HG02870 (cell line): ENCODE measurements around the gene ZFP92.

Experiments used
- ATAC-seq: cut with Tn5 transposase; IDR thresholded peaks from one replicate; pipeline ENCODE4 v1.9.1; 2021; ENCODE audit warnings: mild to moderate bottlenecking, moderate library complexity; ENCODE audit not compliant: unreplicated experiment

Gene ZFP92

GRCh38 chrX:153433781-153434285, 22.6 kb downstream of the ZFP92 start:
- ATAC-seq: no peak

GRCh38 chrX:153434801-153435200, 23.5 kb downstream of the ZFP92 start:
- no peak for ATAC-seq

- no peak for ATAC-seq
Observed at GRCh38 chrX:153435845-153436244, 24.6 kb downstream of the ZFP92 start.

GRCh38 chrX:153438532-153438931, 27.3 kb downstream of the ZFP92 start:
- ATAC-seq: no peak

- no peak for ATAC-seq
Observed at GRCh38 chrX:153439977-153440376, 28.7 kb downstream of the ZFP92 start.

- no peak for ATAC-seq
Observed at GRCh38 chrX:153440556-153441135, 29.4 kb downstream of the ZFP92 start.

- ATAC-seq: no peak
Observed at GRCh38 chrX:153441296-153441695, 30.0 kb downstream of the ZFP92 start.

- ATAC-seq: no peak
Observed at GRCh38 chrX:153441981-153442380, 30.7 kb downstream of the ZFP92 start.

- ATAC-seq: no peak
Observed at GRCh38 chrX:153442463-153442862, 31.2 kb downstream of the ZFP92 start.

GRCh38 chrX:153443476-153444332, 32.4 kb downstream of the ZFP92 start:
- no peak for ATAC-seq

GRCh38 chrX:153444333-153445011, 33.2 kb downstream of the ZFP92 start:
- no peak for ATAC-seq

- no peak for ATAC-seq
Observed at GRCh38 chrX:153445106-153445855, 34.0 kb downstream of the ZFP92 start.

- ATAC-seq: no peak
Observed at GRCh38 chrX:153445856-153446635, 34.8 kb downstream of the ZFP92 start, which contains the start of gene TREX2. Gene TREX2 (minus strand): TSS chrX:153446056. CDS start chrX:153445430, 626 bp downstream.

- ATAC-seq: no peak
Observed at GRCh38 chrX:153446636-153446936, 35.3 kb downstream of the ZFP92 start.

- ATAC-seq: no peak
Observed at GRCh38 chrX:153446950-153447580, 35.8 kb downstream of the ZFP92 start.

GRCh38 chrX:153447581-153447960, 36.3 kb downstream of the ZFP92 start:
- no peak for ATAC-seq

- no peak for ATAC-seq
Observed at GRCh38 chrX:153448556-153449367, 37.5 kb downstream of the ZFP92 start.

- ATAC-seq: no peak
Observed at GRCh38 chrX:153449368-153450113, 38.3 kb downstream of the ZFP92 start.
